GM19328 (cell line): Measurements from ENCODE around the gene GDPD2.

Source experiments
- ATAC-seq: cut with Tn5 transposase; IDR thresholded peaks from one replicate; pipeline ENCODE4 v1.9.1; 2021; ENCODE audit warnings: mild to moderate bottlenecking, moderate library complexity; ENCODE audit not compliant: unreplicated experiment

Gene GDPD2

DNA sequence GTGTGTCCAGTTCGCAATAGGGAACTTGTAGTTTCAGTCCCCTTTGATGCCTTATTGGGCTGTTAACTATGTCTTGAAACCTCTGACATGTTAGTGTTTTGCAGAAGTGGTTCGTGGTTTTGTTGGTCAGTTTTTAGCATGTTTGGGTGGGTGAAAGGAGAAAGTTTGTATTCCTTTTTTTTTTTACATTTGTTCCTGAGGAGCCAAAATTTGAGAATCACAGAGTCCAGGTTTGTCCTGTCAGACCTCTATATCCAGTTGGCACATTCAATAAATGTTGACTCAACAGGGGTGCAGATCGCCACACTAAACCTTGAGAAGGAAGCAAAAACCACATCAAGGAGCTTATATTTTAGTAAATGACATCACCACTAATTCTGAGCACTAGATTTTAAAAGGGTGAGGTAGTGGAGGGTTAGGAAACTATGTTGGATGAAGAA, 47.8 kb downstream of the GDPD2 start:
- ATAC-seq, result no peak

DNA sequence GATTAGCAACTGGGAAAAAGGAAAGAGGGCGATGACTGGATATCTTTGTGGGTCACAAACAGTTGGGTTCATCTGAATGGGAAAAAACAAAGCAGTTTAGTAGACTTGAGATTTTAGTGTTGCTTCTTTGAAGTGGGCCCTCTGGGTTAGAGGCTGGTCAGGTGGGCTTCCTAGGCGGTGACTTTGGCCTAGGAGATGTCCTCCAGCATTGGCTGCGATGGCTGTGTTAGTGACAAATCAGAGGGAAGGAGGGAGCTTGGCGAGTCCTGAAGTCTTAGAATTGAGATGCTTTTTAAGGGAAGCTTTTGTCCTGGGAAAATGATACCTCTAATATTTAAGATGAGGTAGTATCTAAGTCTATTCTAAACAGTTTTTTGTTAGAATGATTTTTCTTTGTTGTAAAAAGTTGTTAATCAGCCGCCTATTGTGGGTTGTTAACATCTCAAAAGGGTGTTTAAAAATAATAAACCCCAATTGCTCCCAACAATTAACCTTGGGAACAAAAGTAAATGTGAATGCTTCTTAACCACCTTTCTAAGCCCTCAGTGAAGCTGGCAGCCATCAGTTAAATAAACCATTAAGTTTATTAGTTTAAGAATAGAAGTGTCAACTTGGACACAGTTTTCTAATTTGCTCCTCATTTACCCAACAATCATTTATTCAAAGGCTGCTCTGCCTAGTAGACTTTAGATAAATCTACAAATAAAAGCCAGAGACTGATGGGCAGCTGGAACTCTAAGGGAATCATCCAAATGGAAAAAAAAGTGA, 53.2 kb downstream of the GDPD2 start:
- no peak for ATAC-seq

DNA sequence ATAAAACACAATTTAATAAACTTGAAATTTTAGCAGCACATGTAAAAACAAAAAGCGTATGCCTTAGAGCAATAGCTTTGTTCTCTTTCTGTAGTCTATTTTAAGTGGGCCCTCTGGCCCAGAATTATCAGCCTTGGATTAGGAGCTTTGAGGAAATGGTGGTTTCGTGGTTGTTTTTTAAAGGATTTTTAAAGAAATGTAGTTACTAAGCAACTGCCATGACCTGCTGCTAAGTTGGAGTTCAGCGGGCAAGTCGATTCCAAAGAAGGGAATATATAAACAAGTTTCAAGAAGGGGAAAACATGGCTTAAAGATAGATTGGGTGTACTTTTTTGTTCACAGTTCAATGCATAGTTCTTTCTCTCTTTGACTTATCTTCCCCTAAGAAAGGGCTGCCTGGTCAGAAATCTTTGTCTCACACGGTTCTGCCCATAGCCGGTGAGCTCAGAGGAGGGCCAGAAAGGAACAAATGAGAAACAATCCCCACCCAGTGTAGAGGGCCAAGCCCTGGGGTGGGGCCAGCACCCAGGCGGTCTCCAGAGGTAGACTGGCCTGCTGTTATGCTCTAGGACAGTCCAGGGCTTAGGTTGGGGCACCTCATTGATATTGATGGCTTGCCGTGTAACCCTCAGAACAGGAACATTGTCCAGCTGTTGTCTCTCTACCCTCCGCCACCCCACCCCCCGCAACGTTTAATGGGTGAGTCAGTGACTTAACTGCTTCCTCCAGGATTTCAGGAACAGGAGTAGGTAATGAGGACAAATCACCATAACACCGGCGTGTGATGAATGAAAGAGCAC, 54.0 kb downstream of the GDPD2 start:
- no peak for ATAC-seq

DNA sequence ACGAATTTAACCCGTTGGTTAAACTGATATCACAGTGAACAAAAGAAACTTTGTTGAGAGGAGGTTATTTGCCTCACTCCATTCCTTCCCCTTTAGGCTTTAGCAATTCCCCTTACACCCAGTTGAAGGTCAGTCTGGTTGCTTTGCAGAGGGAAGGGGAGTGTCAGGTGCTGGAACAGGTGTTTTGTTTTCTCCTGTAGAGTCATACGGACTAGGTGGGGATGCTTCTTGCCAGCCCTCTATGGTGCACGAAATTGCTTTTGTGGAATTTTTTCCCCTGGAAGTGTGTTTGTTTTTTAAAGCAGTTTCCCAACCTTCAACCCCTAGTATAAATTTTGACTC, 54.6 kb downstream of the GDPD2 start:
- ATAC-seq, result no peak

DNA sequence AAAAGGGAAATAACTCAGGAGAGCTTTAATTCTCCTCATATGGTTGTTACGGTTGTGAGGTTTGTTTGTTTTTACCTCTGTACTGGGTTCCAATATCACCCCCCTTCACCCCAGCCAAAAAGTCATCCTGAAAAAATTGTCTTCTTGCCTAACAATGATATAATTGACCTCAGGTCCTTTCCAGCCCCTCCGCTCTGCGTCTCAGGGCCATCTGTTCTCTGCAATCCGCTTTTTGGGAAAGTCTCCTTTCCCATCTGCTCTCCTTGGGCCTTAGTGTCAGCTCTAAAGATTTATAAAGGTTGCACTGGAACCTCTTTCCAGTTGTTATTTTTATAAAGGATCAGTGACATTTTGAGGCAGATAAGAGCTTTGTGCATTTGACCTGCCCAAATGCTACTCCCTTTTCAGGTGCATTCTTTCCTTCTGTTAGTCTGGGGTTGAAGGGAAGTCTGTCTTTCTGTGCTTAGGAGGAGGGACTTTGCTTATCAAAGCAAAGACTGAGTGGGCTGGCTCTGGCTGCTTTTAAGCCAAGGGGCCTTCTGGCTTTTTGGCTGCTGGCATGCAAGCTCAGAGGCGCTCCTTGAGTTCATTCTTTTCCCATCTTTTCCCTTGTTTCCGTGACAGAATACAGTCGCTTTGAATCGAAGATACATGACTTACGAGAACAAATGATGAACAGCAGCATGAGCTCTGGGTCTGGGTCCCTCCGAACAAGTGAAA, 55.6 kb downstream of the GDPD2 start:
- ATAC-seq, result no peak

DNA sequence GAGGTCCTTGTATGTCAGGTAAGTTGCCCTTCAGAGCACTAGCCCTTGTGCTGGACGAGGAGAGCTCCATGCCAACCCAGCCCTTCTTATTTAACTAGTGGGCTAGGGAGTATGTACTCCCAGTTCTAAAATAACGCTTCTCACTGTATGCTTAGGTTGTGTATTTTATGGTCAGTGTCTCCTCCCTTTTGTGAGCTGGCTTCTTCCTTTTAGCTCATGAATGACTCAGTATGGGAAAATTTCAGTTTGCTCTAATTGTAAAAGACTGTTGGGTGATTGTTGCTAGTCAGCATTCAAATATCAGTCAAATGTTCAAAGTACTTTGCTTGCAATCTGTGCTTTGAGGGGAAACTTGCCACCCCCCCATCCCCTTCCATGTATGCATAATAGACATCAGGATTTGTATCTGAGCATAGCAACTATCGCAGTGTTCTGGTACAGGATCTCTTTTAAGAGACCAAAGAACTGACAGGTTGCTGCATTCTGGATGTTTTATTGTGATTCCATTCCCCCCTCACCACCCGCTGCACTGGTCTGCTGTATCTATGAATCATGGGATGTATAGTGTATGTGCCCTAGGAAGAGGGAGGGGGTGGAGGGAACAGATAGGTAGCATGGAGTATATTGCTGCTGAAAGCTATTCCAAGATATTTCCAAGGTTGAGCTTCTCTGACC, 56.3 kb downstream of the GDPD2 start:
- ATAC-seq, result no peak

DNA sequence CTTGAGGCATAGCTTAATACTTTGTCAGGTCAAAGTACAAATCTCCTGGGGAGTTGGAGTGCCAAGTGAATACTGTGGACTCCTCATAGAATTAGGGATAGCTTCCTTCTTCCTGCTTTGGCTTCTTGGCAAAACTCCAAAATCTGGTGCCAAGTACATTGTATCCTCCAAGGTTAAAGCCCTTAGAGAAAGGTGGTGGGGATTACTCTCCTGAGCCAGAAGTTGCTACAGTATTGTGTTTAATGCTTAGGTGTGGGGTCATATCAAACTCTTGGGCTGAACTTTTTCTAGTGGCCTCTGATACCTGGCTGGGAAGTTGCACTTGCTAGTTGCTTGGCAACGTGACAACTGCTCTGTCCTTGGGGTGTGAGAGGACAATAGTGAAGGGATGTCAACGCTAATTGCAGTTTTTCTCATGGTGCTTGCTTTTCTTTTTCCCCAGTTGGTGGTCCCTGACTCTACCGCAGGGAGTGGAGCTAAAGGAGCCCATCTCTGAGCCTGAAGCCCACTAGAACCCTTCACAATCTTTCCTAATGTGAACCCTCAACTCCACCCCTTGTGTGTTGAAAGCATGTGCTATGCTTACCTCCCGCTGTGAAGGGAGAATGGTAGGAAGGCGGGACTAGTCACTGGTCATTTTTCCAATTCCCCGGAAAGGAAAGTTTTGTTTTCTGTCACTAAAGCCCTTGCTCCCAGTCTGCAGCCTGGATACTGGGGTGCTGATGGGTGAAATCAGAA, 57.0 kb downstream of the GDPD2 start:
- ATAC-seq, result no peak

DNA sequence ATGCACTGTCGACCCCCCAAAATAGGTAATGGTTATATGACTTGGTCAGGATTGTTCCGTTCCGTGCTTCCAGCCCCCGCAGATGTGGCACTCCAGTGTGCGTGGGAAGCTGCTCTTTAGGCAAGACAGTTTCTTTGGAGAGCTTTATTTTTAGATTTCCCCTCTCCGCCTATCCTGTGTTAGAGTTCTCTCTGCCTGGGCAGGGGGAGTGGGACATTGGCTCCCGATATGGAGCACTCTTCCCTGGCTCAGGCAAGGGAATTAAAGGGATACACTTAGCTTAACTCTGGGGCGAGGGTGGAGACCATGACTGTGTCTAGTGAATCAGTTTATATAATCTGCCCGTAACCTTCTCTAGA, 57.5 kb downstream of the GDPD2 start:
- ATAC-seq, result no peak

DNA sequence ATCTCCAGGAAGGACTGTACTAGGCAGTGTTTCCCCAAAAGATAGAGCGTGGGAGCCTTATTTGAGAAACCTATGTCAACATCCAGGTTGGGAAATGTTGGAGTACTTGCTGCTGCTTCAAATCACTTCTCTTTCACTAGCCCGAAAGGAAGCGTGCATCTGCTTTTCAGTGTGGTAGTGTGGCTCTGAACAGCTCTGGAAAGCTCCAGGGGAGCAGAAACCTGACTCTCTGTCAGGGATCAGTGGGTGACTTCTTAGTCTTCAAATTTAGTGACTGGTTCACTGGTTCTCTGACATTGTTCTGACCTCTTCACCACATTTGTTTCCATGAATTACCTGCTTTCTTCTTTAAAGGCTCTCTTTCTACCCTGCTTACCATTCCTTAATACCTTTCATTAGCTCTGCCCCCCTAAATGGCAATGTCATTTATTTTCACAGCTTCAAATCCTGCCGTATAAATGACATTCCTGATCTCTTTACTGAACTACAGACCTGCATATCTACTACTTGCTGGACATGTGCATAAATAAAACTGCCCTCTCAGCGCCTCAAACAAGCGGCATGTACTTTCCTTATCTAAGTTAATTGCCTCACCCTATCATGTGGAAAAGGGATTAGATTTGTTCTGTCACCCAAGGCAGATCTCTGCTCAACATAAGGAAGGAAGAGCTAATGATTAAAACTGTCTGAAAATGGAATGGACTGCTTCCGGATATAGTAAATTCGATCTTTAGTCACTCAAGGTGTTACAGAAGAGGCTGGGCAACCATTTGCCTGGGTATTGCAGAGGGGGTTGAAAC, 58.6 kb downstream of the GDPD2 start:
- ATAC-seq, result no peak

DNA sequence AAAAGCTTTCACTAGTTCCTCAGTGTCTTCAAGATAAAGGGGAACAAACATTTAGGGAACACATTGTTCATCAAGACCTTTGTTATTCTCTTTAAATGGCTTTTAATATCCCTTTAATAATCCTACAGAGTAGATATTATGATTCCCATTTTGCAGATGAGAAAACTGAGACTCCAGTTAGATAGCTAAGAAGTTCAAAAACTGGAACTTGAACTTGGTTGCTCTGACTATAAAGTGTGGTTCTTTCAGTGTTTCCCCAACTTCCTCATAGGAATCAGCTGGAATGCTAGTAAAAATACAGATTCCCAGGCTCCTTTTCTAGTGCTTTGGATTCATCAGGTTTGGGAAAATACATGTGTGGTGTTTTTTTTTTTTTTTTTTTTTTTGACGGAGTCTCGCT, 59.2 kb downstream of the GDPD2 start:
- ATAC-seq, result no peak
